ENCODE measurements around the gene MPEG1.

MPEG1 gene

DNA sequence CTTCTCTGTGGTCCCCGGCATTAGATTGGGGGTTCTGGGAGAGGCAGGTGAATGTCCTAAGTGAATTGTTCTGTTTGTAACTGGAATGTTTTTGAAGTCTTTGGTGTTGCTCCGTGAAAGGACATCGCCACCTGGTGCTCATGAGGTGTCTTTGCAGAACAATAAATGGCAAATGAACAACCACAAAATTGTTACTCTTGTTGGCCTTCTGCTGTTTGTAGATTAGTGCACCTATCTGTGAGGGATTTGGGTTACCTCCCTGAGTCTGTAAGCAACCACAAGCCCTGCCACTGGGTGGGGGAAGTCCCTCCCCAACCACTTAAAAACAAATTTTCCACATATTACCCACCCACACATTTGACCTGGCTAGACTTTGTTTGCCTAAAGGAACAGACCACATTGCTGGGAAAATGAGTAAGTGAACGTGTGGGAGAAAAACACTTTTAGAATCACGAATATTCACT is 4.7 kb downstream of the MPEG1 start:
- peak; percentile 78 for DNase-seq (ENCODE audit: low read depth)
- TF ChIP-seq, protein P1, sequence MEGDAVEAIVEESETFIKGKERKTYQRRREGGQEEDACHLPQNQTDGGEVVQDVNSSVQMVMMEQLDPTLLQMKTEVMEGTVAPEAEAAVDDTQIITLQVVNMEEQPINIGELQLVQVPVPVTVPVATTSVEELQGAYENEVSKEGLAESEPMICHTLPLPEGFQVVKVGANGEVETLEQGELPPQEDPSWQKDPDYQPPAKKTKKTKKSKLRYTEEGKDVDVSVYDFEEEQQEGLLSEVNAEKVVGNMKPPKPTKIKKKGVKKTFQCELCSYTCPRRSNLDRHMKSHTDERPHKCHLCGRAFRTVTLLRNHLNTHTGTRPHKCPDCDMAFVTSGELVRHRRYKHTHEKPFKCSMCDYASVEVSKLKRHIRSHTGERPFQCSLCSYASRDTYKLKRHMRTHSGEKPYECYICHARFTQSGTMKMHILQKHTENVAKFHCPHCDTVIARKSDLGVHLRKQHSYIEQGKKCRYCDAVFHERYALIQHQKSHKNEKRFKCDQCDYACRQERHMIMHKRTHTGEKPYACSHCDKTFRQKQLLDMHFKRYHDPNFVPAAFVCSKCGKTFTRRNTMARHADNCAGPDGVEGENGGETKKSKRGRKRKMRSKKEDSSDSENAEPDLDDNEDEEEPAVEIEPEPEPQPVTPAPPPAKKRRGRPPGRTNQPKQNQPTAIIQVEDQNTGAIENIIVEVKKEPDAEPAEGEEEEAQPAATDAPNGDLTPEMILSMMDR (IDR thresholded peaks at IDR 0.05; ENCODE audit: low read length, missing control alignments) = peak; percentile 76
- H3K4me3 ChIP-seq (replicated peaks; ENCODE audit: low read depth, low read length) = no peak overlapping the region

DNA sequence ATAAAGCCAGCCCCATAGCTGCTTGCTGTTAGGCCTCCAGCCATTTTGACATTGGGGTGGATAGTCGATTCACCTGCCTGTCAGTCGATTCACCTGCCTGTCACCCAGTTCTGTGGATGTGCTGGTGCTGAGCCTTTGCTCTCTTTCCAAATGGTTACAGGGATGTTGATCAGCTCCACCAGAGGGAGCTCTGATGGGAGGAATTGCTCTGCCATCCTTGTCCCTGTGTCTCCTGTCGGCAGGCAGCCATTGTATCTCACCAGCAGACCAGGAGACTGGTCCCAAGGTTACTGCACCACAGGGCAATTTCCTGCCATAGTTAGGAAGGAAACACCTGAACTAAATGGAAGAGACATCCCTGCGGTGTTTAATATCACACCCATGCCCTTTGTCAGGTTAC is 6.1 kb downstream of the MPEG1 start:
- H3K4me3 ChIP-seq (replicated peaks; ENCODE audit: low read depth, low read length) = no peak overlapping the region
- peak; percentile 50 for DNase-seq (ENCODE audit: low read depth)
- TF ChIP-seq, protein P1 (IDR thresholded peaks at IDR 0.05; ENCODE audit: low read length, missing control alignments) = peak; percentile 77

DNA sequence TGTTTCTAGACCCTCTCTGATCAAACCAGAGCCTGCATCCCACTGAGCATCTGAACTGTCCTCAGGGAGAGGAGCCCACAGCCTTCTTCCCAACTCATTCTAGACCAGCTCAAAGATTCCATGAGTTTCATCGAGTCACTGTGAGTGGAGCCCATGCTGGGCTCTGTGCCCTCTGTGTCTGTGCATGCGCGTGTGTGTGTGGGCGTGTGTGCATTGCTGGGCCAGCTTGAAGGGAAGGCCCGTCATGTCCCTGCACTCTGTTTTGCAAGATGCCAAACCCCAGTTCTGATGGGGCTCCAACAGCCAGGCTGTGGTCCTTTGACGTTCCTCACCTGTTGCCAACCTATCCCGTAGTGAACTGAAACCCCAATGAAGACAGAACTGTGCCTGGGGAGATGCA is 7.1 kb downstream of the MPEG1 start:
- no peak for DNase-seq (ENCODE audit: low read depth)
- no peak overlapping the region for H3K4me3 ChIP-seq (replicated peaks; ENCODE audit: low read depth, low read length)
- TF ChIP-seq, protein P1 (IDR thresholded peaks at IDR 0.05; ENCODE audit: low read length, missing control alignments) = no peak

DNA sequence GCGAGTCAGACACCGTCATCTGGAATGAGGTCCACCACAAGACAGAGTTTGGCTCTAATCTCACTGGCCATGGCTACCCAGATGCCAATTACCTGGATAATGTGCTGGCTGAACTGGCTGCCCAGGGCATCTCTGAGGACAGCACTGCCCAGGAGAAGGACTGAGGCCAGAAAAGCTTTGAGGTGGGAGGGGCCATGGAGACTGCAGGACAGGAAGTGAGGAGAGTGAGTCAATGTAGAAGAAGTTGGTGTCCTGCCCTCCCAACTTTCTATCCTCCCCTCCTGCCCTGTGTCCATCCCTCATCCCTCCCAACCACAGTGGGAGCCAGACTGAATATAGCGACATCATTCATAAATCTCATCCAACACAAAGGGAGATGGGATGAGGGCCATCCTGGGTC is 8.0 kb downstream of the MPEG1 start:
- DNase-seq (ENCODE audit: low read depth) = no peak
- TF ChIP-seq, protein P1 (IDR thresholded peaks at IDR 0.05; ENCODE audit: low read length, missing control alignments) = no peak
- H3K4me3 ChIP-seq (replicated peaks; ENCODE audit: low read depth, low read length) = no peak overlapping the region

DNA sequence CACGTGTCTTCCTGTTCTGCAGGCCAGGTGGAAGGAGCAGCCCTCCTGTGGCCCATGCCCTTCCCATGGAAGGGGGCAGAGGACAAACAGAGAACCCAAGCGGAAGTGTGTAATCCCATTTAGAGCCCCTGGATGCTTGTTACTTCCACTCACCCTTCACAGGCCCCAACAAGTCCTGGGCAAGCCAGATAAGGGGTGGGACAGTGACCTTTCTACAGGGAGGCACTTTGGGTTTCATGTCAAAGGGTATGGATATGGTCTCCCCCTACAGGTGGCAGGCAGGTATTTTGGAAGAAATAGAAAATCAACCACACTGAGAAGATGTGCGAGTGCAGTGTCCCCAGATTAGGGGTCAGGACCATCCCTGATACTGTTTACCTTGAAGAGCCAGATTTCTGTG is 11.4 kb downstream of the MPEG1 start:
- DNase-seq (ENCODE audit: low read depth) = no peak
- TF ChIP-seq, protein P1 (IDR thresholded peaks at IDR 0.05; ENCODE audit: low read length, missing control alignments) = peak; percentile 13
- H3K4me3 ChIP-seq (replicated peaks; ENCODE audit: low read depth, low read length) = no peak overlapping the region

DNA sequence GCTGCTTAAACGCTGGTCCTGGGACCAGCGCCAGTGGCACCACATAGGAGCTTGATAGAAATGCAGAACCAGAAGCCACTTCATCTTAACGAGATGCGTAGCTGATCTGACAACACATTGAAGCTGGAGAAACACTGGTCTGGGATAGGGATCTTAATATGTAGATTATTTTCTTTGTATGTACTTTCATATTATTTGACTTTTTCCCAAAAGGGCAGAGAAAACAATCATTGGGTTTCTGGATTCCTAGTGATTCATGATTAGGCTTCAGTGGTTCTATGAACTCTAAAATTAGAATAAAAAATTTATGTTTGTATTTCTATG is 12.3 kb downstream of the MPEG1 start:
- TF ChIP-seq, protein P1 (IDR thresholded peaks at IDR 0.05; ENCODE audit: low read length, missing control alignments) = no peak
- no peak overlapping the region for H3K4me3 ChIP-seq (replicated peaks; ENCODE audit: low read depth, low read length)
- no peak for DNase-seq (ENCODE audit: low read depth)

DNA sequence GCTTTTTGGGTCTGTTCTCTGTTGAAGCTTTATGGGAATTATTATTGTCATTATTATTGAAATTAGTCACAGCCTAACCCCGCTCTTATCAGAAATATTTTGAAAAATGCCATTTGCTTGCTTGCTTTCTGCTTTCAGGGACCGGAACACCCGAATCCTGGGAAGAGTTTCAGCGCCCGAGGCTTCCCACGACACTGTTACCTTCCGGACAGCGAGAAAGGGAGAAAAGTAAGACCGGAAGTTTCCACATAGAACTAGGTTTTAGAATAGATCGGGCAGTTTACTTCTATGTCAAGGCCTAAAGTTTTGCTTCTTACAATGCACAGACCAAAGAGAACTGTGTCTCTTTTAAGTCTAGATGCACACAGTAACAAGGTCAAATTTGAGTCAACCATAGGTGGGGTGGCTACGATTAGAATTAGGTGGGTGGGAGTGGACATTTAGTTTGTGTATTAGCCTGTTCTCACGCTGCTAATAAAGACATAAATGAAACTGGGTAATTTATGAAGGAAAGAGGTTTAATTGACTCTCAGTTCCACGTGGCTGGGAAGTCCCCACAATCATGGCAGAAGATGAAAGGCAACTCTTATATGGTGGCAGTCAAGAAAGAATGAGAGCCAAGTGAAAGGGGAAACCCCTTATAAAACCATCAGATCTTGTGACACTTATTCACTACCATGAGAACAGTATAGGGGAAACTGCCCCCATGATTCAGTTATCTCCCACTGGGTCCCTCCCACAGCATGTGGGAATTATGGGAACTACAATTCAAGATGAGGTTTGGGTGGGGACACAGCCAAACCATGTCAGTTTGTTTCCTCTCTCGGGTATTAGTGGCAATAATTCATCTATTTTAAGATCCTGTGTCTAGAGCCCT is 12.9 kb downstream of the MPEG1 start:
- no peak for DNase-seq (ENCODE audit: low read depth)
- TF ChIP-seq, protein P1 (IDR thresholded peaks at IDR 0.05; ENCODE audit: low read length, missing control alignments) = no peak
- H3K4me3 ChIP-seq (replicated peaks; ENCODE audit: low read depth, low read length) = no peak overlapping the region

All from fibroblast of pulmonary artery (primary cell).